Measurements from ENCODE around the gene SPATA46.

DNA sequence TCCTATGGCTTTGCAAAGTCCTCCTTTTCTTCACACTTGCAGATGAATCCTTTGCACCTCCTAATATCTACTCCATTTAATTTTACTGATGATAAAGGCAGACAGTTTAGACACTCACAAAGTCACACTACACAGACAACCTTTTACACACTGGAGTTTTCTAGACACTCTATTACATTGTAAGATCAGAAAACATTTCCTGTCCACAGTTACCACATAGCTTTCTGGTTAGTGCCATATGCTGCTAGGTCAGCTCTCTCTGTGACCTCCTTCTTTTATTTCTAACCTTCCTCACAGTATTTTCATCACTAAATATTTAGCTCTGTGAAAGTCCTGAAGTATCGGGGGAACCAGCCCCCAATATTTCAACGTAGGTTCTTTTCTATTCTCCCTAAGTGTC lies 30.2 kb upstream of the SPATA46 start:
- TF ChIP-seq, protein P1, sequence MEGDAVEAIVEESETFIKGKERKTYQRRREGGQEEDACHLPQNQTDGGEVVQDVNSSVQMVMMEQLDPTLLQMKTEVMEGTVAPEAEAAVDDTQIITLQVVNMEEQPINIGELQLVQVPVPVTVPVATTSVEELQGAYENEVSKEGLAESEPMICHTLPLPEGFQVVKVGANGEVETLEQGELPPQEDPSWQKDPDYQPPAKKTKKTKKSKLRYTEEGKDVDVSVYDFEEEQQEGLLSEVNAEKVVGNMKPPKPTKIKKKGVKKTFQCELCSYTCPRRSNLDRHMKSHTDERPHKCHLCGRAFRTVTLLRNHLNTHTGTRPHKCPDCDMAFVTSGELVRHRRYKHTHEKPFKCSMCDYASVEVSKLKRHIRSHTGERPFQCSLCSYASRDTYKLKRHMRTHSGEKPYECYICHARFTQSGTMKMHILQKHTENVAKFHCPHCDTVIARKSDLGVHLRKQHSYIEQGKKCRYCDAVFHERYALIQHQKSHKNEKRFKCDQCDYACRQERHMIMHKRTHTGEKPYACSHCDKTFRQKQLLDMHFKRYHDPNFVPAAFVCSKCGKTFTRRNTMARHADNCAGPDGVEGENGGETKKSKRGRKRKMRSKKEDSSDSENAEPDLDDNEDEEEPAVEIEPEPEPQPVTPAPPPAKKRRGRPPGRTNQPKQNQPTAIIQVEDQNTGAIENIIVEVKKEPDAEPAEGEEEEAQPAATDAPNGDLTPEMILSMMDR (IDR thresholded peaks at IDR 0.05) = no peak
- no peak for TF ChIP-seq EZH2 (IDR thresholded peaks at IDR 0.05; ENCODE audit: borderline replicate concordance, insufficient read depth, low read depth, low read length, poor library complexity, severe bottlenecking)

All from B cell (primary cell).